ENCODE data around the gene MAST1. TPM values are rescaled to one million over a fixed set of nuclear protein-coding genes. Genes with fewer than 3 reads are reported as not detected.

MAST1 gene
- total RNA-seq, 6 donors from 2014 or later = 0.17 to 0.89 (median 0.61) TPM; not detected in 3

DNA sequence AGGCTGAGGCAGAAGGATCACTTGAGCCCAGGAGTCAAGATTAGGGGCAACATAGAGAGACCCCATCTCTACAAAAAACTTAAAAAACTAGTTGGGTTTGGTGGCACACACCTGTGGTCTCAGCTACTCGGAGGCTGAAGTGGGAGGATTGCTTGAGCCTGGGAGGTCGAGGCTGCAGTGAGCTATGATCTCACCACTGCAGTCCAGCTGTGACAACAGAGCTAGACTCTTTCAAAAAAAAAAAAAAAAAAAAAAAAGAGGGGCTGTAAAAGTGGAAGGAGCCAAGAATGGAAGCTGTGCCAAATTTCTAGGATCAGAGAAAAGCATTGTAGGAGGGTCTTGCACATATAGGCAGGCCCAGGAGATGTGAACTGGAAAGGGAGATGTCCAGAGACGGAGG lies 33.4 kb downstream of the MAST1 start:
- no peak for DNase-seq
- no peak for TF ChIP-seq EP300 (IDR thresholded peaks at IDR 0.05)
- no peak for TF ChIP-seq POLR2A (IDR thresholded peaks at IDR 0.05)
- TF ChIP-seq CTCF (IDR thresholded peaks at IDR 0.05) = no peak
- TF ChIP-seq POLR2AphosphoS5 (IDR thresholded peaks at IDR 0.05) = no peak
- ATAC-seq (ENCODE audit: low FRiP score in 2 of 2) = no peak
- H3K4me1 ChIP-seq = peaks cover 7 to 21% (median 13%) of the 10 kb centered on the region in 4 donors
- H3K36me3 ChIP-seq = peaks cover 0 to 17% (median 6%) of the 10 kb centered on the region in 4 donors
- 88 to 92% methylated on average over 3 of the region's 3 CpGs for WGBS, 2 donors
- H3K9me3 ChIP-seq = no peaks in the 10 kb centered on the region
- peaks cover 0 to 2% (median 0%) of the 10 kb centered on the region in 4 donors for H3K27me3 ChIP-seq
- no peak overlapping the region for H3K4me3 ChIP-seq
- no peak overlapping the region for H3K27ac ChIP-seq

GRCh38 chr19:12872255-12872654 lies 33.9 kb downstream of the MAST1 start:
- Histone ChIP-seq H3K27ac (no peak overlapping the region), H3K36me3 (peaks cover 0 to 22% (median 10%) of the 10 kb centered on the region in 4 donors), H3K9me3 (no peaks in the 10 kb centered on the region), H3K27me3 (peaks cover 0 to 2% (median 0%) of the 10 kb centered on the region in 4 donors), H3K4me3 (no peak overlapping the region), H3K4me1 (peaks cover 6 to 18% (median 11%) of the 10 kb centered on the region in 4 donors)
- DNase-seq = no peak
- no peak for ATAC-seq (ENCODE audit: low FRiP score in 2 of 2)
- WGBS, 2 donors = 85 to 87% methylated on average over 5 of the region's 5 CpGs
- TF ChIP-seq POLR2A (IDR thresholded peaks at IDR 0.05) = no peak
- no peak for TF ChIP-seq EP300 (IDR thresholded peaks at IDR 0.05)
- TF ChIP-seq POLR2AphosphoS5 (IDR thresholded peaks at IDR 0.05) = no peak
- no peak for TF ChIP-seq CTCF (IDR thresholded peaks at IDR 0.05)

GRCh38 chr19:12872941-12873890 lies 34.9 kb downstream of the MAST1 start:
- DNase-seq = peak in 1 of 2 donors; percentile 81
- ATAC-seq (ENCODE audit: low FRiP score in 2 of 2) = peak; percentile 67 to 77
- H3K36me3 ChIP-seq = peaks cover 0 to 32% (median 20%) of the 10 kb centered on the region in 4 donors
- peak overlapping the region in 1 of 4 donors; percentile 30 for H3K27ac ChIP-seq
- peak overlapping the region in 3 of 4 donors; percentile 13 to 45 (median 30) for H3K4me3 ChIP-seq
- H3K4me1 ChIP-seq = peaks cover 0 to 11% (median 4%) of the 10 kb centered on the region in 4 donors
- TF ChIP-seq POLR2A (IDR thresholded peaks at IDR 0.05) (peak in 1 of 4 donors; percentile 34), EP300 (IDR thresholded peaks at IDR 0.05) (no peak)
- WGBS, 2 donors = 47 to 81% methylated on average over 41 to 70 of the region's 70 CpGs
- H3K9me3 ChIP-seq = no peaks in the 10 kb centered on the region
- H3K27me3 ChIP-seq = no peaks in the 10 kb centered on the region

GRCh38 chr19:12873891-12874745 lies 35.8 kb downstream of the MAST1 start:
- peaks cover 0 to 39% (median 25%) of the 10 kb centered on the region in 4 donors for H3K36me3 ChIP-seq
- no peak for TF ChIP-seq EP300 (IDR thresholded peaks at IDR 0.05)
- no peak for TF ChIP-seq CTCF (IDR thresholded peaks at IDR 0.05)
- TF ChIP-seq POLR2A (IDR thresholded peaks at IDR 0.05) = no peak
- no peak for TF ChIP-seq POLR2AphosphoS5 (IDR thresholded peaks at IDR 0.05)
- no peaks in the 10 kb centered on the region for H3K27me3 ChIP-seq
- DNase-seq = peak in 1 of 2 donors; percentile 86
- 89 to 94% methylated on average over 34 to 80 of the region's 86 CpGs for WGBS, 2 donors
- H3K4me1 ChIP-seq = peaks cover 0 to 11% (median 4%) of the 10 kb centered on the region in 4 donors
- H3K27ac ChIP-seq = no peak overlapping the region
- H3K4me3 ChIP-seq = peak overlapping the region in 2 of 4 donors; percentile 30 to 45
- H3K9me3 ChIP-seq = no peaks in the 10 kb centered on the region
- peak; percentile 2 to 3 for ATAC-seq (ENCODE audit: low FRiP score in 2 of 2)

All from upper lobe of left lung (tissue), 6 donors.